Stimulated activated CD4-positive, alpha-beta T cell treated with anti-CD3 and anti-CD28 coated beads, Interleukin-2, amount 100 ng/mL, for 4 hours (primary cell): Measurements from ENCODE around the gene CASK.

ENCODE experiments used
- DNase-seq: peaks from one replicate; pipeline ENCODE4 v3.0.0-alpha.2; 2020; ENCODE audit warnings: low read depth

The CASK gene

GRCh38 chrX:41472231-41472815 lies 451.0 kb downstream of the CASK start:
- DNase-seq = no peak

- no peak for DNase-seq
Measured at GRCh38 chrX:41471786-41472185, 451.6 kb downstream of the CASK start.

DNA sequence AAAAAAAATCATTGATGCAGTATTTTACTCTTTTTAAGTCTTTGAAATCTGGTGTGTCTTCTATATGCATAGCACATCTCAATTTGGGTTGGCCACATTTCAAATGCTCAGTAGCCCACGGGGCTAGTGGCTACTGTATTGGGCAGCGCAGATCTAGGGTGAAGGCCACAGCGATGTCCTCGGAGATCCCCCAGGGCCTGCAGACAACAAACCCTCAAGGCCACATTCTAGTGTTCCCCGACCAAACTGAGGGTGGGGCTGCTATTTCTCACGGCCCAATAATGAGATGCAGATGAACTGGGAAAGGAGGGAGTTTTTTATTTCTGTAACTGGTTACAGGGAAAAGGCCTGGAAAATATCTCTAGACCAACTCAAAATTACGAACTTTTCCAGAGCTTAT lies 452.6 kb downstream of the CASK start:
- DNase-seq = no peak

- DNase-seq = no peak
Measured at GRCh38 chrX:41468647-41469323, 454.6 kb downstream of the CASK start.
